SU-DHL-6 (cell line): ENCODE results near the gene KCND2.

Experiments
- H2AFZ ChIP-seq: fragments of 200-600 bp; sonication (generic); 2 replicates; pipeline ENCODE4 v1.6.1; 2014; ENCODE audit warnings: low read depth, mild to moderate bottlenecking, moderate library complexity, mixed read lengths, antibody characterized with exemption, low read length; ENCODE audit not compliant: severe bottlenecking
- H3F3A ChIP-seq: fragments of 200-600 bp; shearing (Covaris generic); 2 replicates; pipeline ENCODE4 v1.6.0; 2016; ENCODE audit warnings: antibody characterized with exemption, mild to moderate bottlenecking; ENCODE audit not compliant: insufficient read depth
- H3K27ac ChIP-seq: fragments of 200-600 bp; sonication (generic); 2 replicates; pipeline ENCODE4 v1.5.1; 2016; ENCODE audit warnings: low read depth, mild to moderate bottlenecking, low read length, moderate library complexity, mixed read lengths
- H3K27me3 ChIP-seq: fragments of 200-600 bp; sonication (generic), shearing (Covaris generic); 2 replicates; pipeline ENCODE4 v1.6.0; 2014; ENCODE audit warnings: mild to moderate bottlenecking, low read length
- H3K36me3 ChIP-seq: fragments of 200-600 bp; sonication (generic); 2 replicates; pipeline ENCODE4 v1.6.1; 2014; ENCODE audit warnings: mild to moderate bottlenecking, low read length, mixed read lengths
- H3K4me2 ChIP-seq: fragments of 300-600, 200-600 bp; shearing (Covaris generic), sonication (generic); 2 replicates; pipeline ENCODE4 v1.6.0; 2014; ENCODE audit warnings: low read length, low read depth, mild to moderate bottlenecking; ENCODE audit not compliant: poor library complexity, severe bottlenecking
- H3K4me3 ChIP-seq: fragments of 200-600 bp; sonication (generic); 2 replicates; pipeline ENCODE4 v1.5.1; 2014; ENCODE audit warnings: antibody characterized with exemption, low read length, mild to moderate bottlenecking, mixed read lengths; ENCODE audit not compliant: insufficient read depth, poor library complexity, severe bottlenecking
- H3K79me2 ChIP-seq: fragments of 200-600 bp; sonication (generic); 2 replicates; pipeline ENCODE4 v1.6.1; 2014; ENCODE audit warnings: mild to moderate bottlenecking, low read length, moderate library complexity; ENCODE audit not compliant: insufficient read depth
- H3K9ac ChIP-seq: fragments of 200-600 bp; sonication (generic); 2 replicates; pipeline ENCODE4 v1.7.0; 2014; ENCODE audit warnings: mild to moderate bottlenecking, low read length
- H3K9me2 ChIP-seq: fragments of 200-600 bp; sonication (generic); replicated peaks from 2 replicates; pipeline ENCODE4 v1.6.1; 2014; ENCODE audit warnings: low read length; ENCODE audit not compliant: insufficient read depth
- H3K9me3 ChIP-seq: fragments of 200-600 bp; sonication (generic); 2 replicates; pipeline ENCODE4 v1.6.1; 2014; ENCODE audit warnings: low read length, mixed read lengths; ENCODE audit not compliant: insufficient read depth
- H4K20me1 ChIP-seq: fragments of 200-600 bp; sonication (generic); 2 replicates; pipeline ENCODE4 v1.6.1; 2014; ENCODE audit warnings: low read depth, mild to moderate bottlenecking, antibody characterized with exemption, low read length, moderate library complexity, mixed read lengths
- CTCF ChIP-seq: fragments of 200-600 bp; sonication (generic); IDR thresholded peaks from one replicate; pipeline ENCODE4 v1.5.1; 2017; ENCODE audit warnings: antibody characterized with exemption, mild to moderate bottlenecking, low read length, moderate library complexity; ENCODE audit not compliant: insufficient read depth, poor library complexity, severe bottlenecking
- EZH2phosphoT487 ChIP-seq: fragments of 200-600 bp; sonication (generic), shearing (Covaris generic); conservative IDR thresholded peaks from 2 replicates; pipeline ENCODE4 v1.6.1; 2018; ENCODE audit warnings: mild to moderate bottlenecking, antibody characterized with exemption, low read length, moderate library complexity, mixed read lengths

The KCND2 gene

GRCh38 chr7:120600607-120601006, 327.6 kb downstream of the KCND2 start:
- no peaks in the 10 kb centered on the region; the same call in 1 of the 2 replicates for H4K20me1 ChIP-seq
- H3K79me2 ChIP-seq, result no peaks in the 10 kb centered on the region
- no peaks in the 10 kb centered on the region for H3F3A ChIP-seq
- no peaks in the 10 kb centered on the region for H3K36me3 ChIP-seq
- H3K27me3 ChIP-seq, result no peaks in the 10 kb centered on the region; the same call in 1 of the 2 replicates
- H3K27ac ChIP-seq, result no peak overlapping the region
- no peak overlapping the region for H2AFZ ChIP-seq
- H3K9me3 ChIP-seq, result no peaks in the 10 kb centered on the region
- H3K9me2 ChIP-seq, result no peaks in the 10 kb centered on the region
- no peak overlapping the region for H3K9ac ChIP-seq
- H3K4me2 ChIP-seq, result no peak overlapping the region
- TF ChIP-seq EZH2phosphoT487 (no peak), CTCF (no peak)
- no peak overlapping the region for H3K4me3 ChIP-seq

GRCh38 chr7:120603366-120603765, 330.4 kb downstream of the KCND2 start:
- no peaks in the 10 kb centered on the region for H3K36me3 ChIP-seq
- TF ChIP-seq EZH2phosphoT487 (no peak), CTCF (no peak)
- no peaks in the 10 kb centered on the region; the same call in 1 of the 2 replicates for H4K20me1 ChIP-seq
- no peak overlapping the region for H3K4me3 ChIP-seq
- no peak overlapping the region for H3K4me2 ChIP-seq
- no peak overlapping the region for H2AFZ ChIP-seq
- H3F3A ChIP-seq, result no peaks in the 10 kb centered on the region
- no peaks in the 10 kb centered on the region for H3K9me3 ChIP-seq
- no peaks in the 10 kb centered on the region for H3K9me2 ChIP-seq
- H3K9ac ChIP-seq, result no peak overlapping the region
- H3K27ac ChIP-seq, result no peak overlapping the region
- no peaks in the 10 kb centered on the region; the same call in 1 of the 2 replicates for H3K27me3 ChIP-seq
- no peaks in the 10 kb centered on the region for H3K79me2 ChIP-seq

GRCh38 chr7:120609136-120609753, 336.3 kb downstream of the KCND2 start:
- no peak overlapping the region for H3K4me3 ChIP-seq
- no peak overlapping the region for H3K4me2 ChIP-seq
- H3K9me2 ChIP-seq, result no peaks in the 10 kb centered on the region
- no peaks in the 10 kb centered on the region for H3F3A ChIP-seq
- no peak overlapping the region for H2AFZ ChIP-seq
- no peak overlapping the region for H3K27ac ChIP-seq
- TF ChIP-seq EZH2phosphoT487, result no peak
- H4K20me1 ChIP-seq, result no peaks in the 10 kb centered on the region
- no peaks in the 10 kb centered on the region for H3K36me3 ChIP-seq
- H3K79me2 ChIP-seq, result no peaks in the 10 kb centered on the region
- H3K9ac ChIP-seq, result no peak overlapping the region
- no peaks in the 10 kb centered on the region for H3K27me3 ChIP-seq
- no peaks in the 10 kb centered on the region for H3K9me3 ChIP-seq

GRCh38 chr7:120611975-120612374, 339.0 kb downstream of the KCND2 start:
- H4K20me1 ChIP-seq, result no peaks in the 10 kb centered on the region
- H3K27me3 ChIP-seq, result no peaks in the 10 kb centered on the region
- H3K4me2 ChIP-seq, result no peak overlapping the region
- H3K27ac ChIP-seq, result no peak overlapping the region
- no peaks in the 10 kb centered on the region for H3K36me3 ChIP-seq
- no peak overlapping the region for H2AFZ ChIP-seq
- no peaks in the 10 kb centered on the region for H3F3A ChIP-seq
- TF ChIP-seq EZH2phosphoT487 (no peak), CTCF (no peak)
- H3K9me3 ChIP-seq, result no peaks in the 10 kb centered on the region
- H3K79me2 ChIP-seq, result no peaks in the 10 kb centered on the region
- no peaks in the 10 kb centered on the region for H3K9me2 ChIP-seq
- no peak overlapping the region for H3K4me3 ChIP-seq
- no peak overlapping the region for H3K9ac ChIP-seq
